Raji (cell line): ENCODE data around the gene AFTPH.

Experiments used
- POLR2A ChIP-seq: IDR thresholded peaks from 2 replicates; pipeline ENCODE4 v1.6.1; 2011; ENCODE audit warnings: low read depth, low read length, control low read depth; ENCODE audit not compliant: insufficient read depth

The AFTPH gene

GRCh38 chr2:64635976-64636911 lies 112.1 kb downstream of the AFTPH start:
- TF ChIP-seq POLR2A, result no peak

GRCh38 chr2:64637000-64637635 lies 113.0 kb downstream of the AFTPH start:
- TF ChIP-seq POLR2A, result no peak

- TF ChIP-seq POLR2A, result no peak
These were observed 113.8 kb downstream of the AFTPH start for GRCh38 chr2:64637931-64638330.

- TF ChIP-seq POLR2A, result no peak
These were observed 114.5 kb downstream of the AFTPH start for GRCh38 chr2:64638502-64639120.

- no peak for TF ChIP-seq POLR2A
These were observed 115.6 kb downstream of the AFTPH start for GRCh38 chr2:64639691-64640090.

DNA sequence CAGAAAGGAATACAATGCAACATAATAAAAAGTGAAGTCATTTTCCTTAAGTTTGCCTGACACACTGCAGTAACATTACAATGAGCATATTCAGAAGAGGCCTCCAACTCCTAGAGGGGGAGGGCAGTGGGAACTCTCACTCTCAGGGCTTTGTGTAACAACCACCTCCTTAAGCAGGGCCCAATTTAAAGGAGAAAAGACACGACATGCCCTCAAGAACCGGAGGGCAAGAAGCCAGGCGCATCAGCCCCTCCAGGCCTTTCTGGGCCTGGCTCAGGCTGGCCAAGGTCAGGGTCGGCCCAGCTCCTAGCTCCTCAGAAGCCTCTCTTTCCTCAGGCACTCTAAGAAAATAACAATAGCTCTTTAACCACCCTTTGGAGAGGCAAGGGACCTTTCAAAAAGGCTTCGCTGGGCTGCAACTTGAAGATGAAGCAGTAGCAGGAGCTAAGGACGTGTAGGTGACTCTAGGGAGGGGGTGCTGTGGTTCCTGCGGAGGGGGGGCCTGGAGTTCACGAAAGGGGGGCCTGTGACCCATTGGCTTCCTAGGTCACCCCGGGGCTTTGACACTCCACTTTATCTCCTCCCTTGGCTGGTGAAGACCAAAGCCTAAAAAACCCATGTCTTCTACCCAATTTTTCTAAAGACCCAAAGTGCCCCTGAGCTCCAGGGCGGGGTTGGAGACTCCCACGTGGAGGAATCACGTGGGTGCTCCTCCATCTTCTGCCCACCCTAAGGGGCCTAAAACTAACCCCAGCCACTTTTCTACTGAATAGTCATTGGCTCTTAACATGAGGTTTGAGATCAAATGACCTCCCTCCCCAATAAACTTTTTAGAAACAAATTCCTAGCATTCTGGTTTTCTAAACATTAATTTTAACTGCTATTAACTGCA lies 116.3 kb downstream of the AFTPH start:
- no peak for TF ChIP-seq POLR2A

DNA sequence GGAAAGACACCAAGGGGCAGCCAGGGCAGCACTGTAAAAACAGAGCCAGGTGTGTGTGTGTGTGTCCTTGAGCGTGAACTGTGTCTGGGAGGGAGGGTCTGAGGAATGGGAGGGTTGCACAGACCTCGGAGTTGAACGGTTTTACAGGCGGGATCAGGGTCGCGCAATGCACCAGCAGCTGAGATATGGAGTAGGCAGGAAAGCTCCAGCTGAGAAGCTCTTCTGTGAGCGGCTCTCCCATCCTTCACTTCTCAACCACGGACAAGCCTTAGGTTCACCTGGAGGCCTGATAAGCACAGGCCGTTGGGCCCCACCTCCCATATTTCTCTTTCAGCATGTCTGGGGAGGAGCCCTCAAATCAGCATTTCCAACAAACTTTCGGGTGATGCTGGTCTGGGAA lies 117.5 kb downstream of the AFTPH start:
- TF ChIP-seq POLR2A, result no peak
